GM12878 (cell line): ENCODE results near the gene MTM1. TPM values are rescaled to one million over a fixed set of nuclear protein-coding genes. Genes with fewer than 3 reads are reported as not detected.

Experiments
- ATAC-seq: fragments of 200-7000 bp; cut with Tn5 transposase; 3 replicates; pipeline ENCODE4 v1.9.1; 2020; ENCODE audit warnings: mild to moderate bottlenecking, moderate library complexity
- BruUV-seq: library from RNA; stranded (reverse); fragments of 400-500 nt; replicated peaks from 2 replicates; lab custom pipeline; 2021; lab: Mats Ljungman, UMichigan
- CTCF ChIA-PET: fragments of 300-600 bp; sonication (Branson Sonifier 250); formaldehyde crosslinking; extraction: SDS; loops from one replicate; lab custom pipeline; 2021; ENCODE audit warnings: inconsistent platforms; lab: Yijun Ruan, JAX
- POLR2A ChIA-PET: fragments of 350-600 bp; formaldehyde crosslinking; extraction: SDS; loops from one replicate; lab custom pipeline; 2021; ENCODE audit warnings: inconsistent platforms; lab: Charles Lee
- RAD21 ChIA-PET: fragments of 300-600 bp; sonication (Branson Sonifier 250); formaldehyde crosslinking; loops from one replicate; lab custom pipeline; 2023; ENCODE audit warnings: antibody characterized with exemption; ENCODE audit not compliant: unreplicated experiment; lab: Charles Lee
- SMC1A ChIA-PET: fragments of 300-600 bp; sonication (Branson Sonifier 250); formaldehyde crosslinking; loops from one replicate; lab custom pipeline; 2023; ENCODE audit not compliant: unreplicated experiment, uncharacterized antibody; lab: Charles Lee
- DNase-seq: peaks from one replicate; pipeline ENCODE4 v3.0.0-alpha.2; 2011; ENCODE audit warnings: low read depth, low spot score
- FAIRE-seq: peaks from 3 replicates; lab custom pipeline; 2011; peaks lifted over from hg19 to GRCh38; lab: Jason Lieb, UNC
- H2AFZ ChIP-seq: 2 replicates; pipeline ENCODE4 v1.6.0; 2011; ENCODE audit warnings: low read depth, low read length, control low read depth; ENCODE audit not compliant: control insufficient read depth
- H3K27ac ChIP-seq: 2 replicates; pipeline ENCODE4 v1.5.1; 2011; ENCODE audit warnings: control low read depth; ENCODE audit not compliant: control insufficient read depth, insufficient read depth
- H3K27me3 ChIP-seq, 2 experiments: replicated peaks in 1 of 2; 2 replicates each; pipeline versions ENCODE4 v1.6.0 to v1.6.1; 2011; ENCODE audit warnings: low read length in 1 of 2; ENCODE audit not compliant: control insufficient read depth in 2 of 2, insufficient read depth in 2 of 2
- H3K36me3 ChIP-seq, 2 experiments: 2 replicates each; pipeline ENCODE4 v1.5.1; 2011; ENCODE audit warnings: low read length in 1 of 2; ENCODE audit not compliant: control insufficient read depth in 2 of 2, insufficient read depth in 2 of 2
- H3K4me1 ChIP-seq: 2 replicates; pipeline ENCODE4 v1.6.1; 2011; ENCODE audit warnings: mild to moderate bottlenecking, low read length, moderate library complexity, mixed read lengths; ENCODE audit not compliant: control insufficient read depth, insufficient read depth
- H3K4me2 ChIP-seq: 2 replicates; pipeline ENCODE4 v1.6.0; 2011; ENCODE audit warnings: control low read depth; ENCODE audit not compliant: control insufficient read depth, insufficient read depth
- H3K4me3 ChIP-seq: fragments of 200-600 bp; sonication (generic); 2 replicates; pipeline ENCODE4 v1.5.1; 2016
- H3K79me2 ChIP-seq: 2 replicates; pipeline ENCODE4 v1.6.0; 2011; ENCODE audit warnings: low read length; ENCODE audit not compliant: control insufficient read depth, insufficient read depth
- H3K9ac ChIP-seq: 2 replicates; pipeline ENCODE4 v1.8.0; 2011; ENCODE audit warnings: low read length, control low read depth, mixed read lengths; ENCODE audit not compliant: control insufficient read depth, insufficient read depth
- H3K9me3 ChIP-seq: replicated peaks from 3 replicates; pipeline ENCODE4 v1.5.1; 2011; ENCODE audit warnings: mild to moderate bottlenecking, low read length; ENCODE audit not compliant: control insufficient read depth, insufficient read depth
- H4K20me1 ChIP-seq: 2 replicates; pipeline ENCODE4 v1.6.0; 2011; ENCODE audit not compliant: control insufficient read depth, insufficient read depth
- BHLHE40 ChIP-seq, 2 experiments: fragments of 450-650 bp in 1 of 2; IDR thresholded peaks; 2 replicates each; pipeline ENCODE4 v1.6.1; 2011 to 2017; ENCODE audit warnings: low read depth in 2 of 2, borderline replicate concordance in 1 of 2, improper control_type of control experiment in 1 of 2, low read length in 1 of 2, mild to moderate bottlenecking in 1 of 2
- EP300 ChIP-seq, 2 experiments: fragments of 150-350 bp in 1 of 2; IDR thresholded peaks; 2 replicates each; pipeline ENCODE4 v1.6.1; 2011 to 2012; ENCODE audit warnings: low read depth in 2 of 2, low read length in 2 of 2, borderline replicate concordance in 1 of 2, improper control_type of control experiment in 1 of 2, inconsistent platforms in 1 of 2; ENCODE audit not compliant: control insufficient read depth in 1 of 2
- GABPA ChIP-seq: IDR thresholded peaks from 2 replicates; pipeline ENCODE4 v1.6.1; 2014; ENCODE audit warnings: antibody characterized with exemption, low read depth, mild to moderate bottlenecking, inconsistent platforms
- JUND ChIP-seq: IDR thresholded peaks from 2 replicates; pipeline ENCODE4 v1.6.1; 2012; ENCODE audit warnings: low read depth, mild to moderate bottlenecking, low read length, improper control_type of control experiment, moderate library complexity
- MEF2A ChIP-seq: IDR thresholded peaks from 2 replicates; pipeline ENCODE4 v1.6.1; 2011; ENCODE audit warnings: low read depth, mild to moderate bottlenecking, low read length, moderate library complexity; ENCODE audit not compliant: insufficient read depth
- RBBP5 ChIP-seq: fragments of 200-600 bp; sonication (generic); conservative IDR thresholded peaks from 2 replicates; pipeline ENCODE4 v1.6.1; 2016
- SUPT20H ChIP-seq: IDR thresholded peaks from 2 replicates; pipeline ENCODE4 v1.6.1; 2011; ENCODE audit warnings: low read depth, mild to moderate bottlenecking, low read length, moderate library complexity, borderline replicate concordance; ENCODE audit not compliant: control insufficient read depth
- ZNF217 ChIP-seq: fragments of 450-650 bp; IDR thresholded peaks from 2 replicates; pipeline ENCODE4 v1.6.1; 2017; ENCODE audit warnings: antibody characterized with exemption, mild to moderate bottlenecking
- WGBS: methylation state at CpG from one replicate; pipeline ENCODE4 v1.1.6; 2016; ENCODE audit warnings: low lambda C conversion rate; ENCODE audit not compliant: insufficient replicate concordance, insufficient coverage; ENCODE audit errors: missing lambda C conversion rate; 5-methylcytosine and 5-hydroxymethylcytosine counted together
- in situ Hi-C: fragments of 300-500 bp; cut with MboI; formaldehyde crosslinking; loops from 9 replicates; pipeline ENCODE4 v1.14.3; 2018; ENCODE audit warnings: mixed read lengths
- intact Hi-C: fragments of 100-400 bp; cut with micrococcal nuclease; formaldehyde crosslinking; loops from one replicate; pipeline ENCODE4 v1.14.2; 2022; ENCODE audit not compliant: unreplicated experiment
- polyA plus RNA-seq, 11 experiments: library from polyadenylated mRNA; depleted of rRNA in 4 of 11; unstranded in 6 of 11; stranded (reverse) in 5 of 11; fragments of >200 nt; fragmentation: Nextera tagmentation in 4 of 11; fragmentation: Illumina TruSeq in 1 of 11; extraction: Ambion mirVana in 4 of 11; extraction: Trizol in 1 of 11; gene quantifications; 1 replicate in 1 of 11; 2 replicates in 10 of 11; pipeline versions ENCODE4 v1.2.1 to v1.2.3, GENCODE V29; 2011 to 2016; ENCODE audit warnings: inconsistent platforms in 2 of 11, missing spikeins in 2 of 11, low read depth in 1 of 11
- total RNA-seq, 4 experiments: library from RNA; depleted of rRNA in 3 of 4; stranded (reverse); fragments of >200 nt in 3 of 4; fragmentation: Illumina TruSeq in 1 of 4; extraction: Trizol in 1 of 4; gene quantifications; 2 replicates each; pipeline versions ENCODE4 v1.2.1 to v1.2.3, GENCODE V29; 2013 to 2021
- TF ChIP-seq, protein P1 (sequence below): fragments of 450-650 bp; formaldehyde crosslinking; IDR thresholded peaks from 2 replicates; pipeline ENCODE4 v1.4.0; 2022; ENCODE audit warnings: mild to moderate bottlenecking, moderate library complexity
- TF ChIP-seq, protein P2 (sequence below): fragments of 450-650 bp; IDR thresholded peaks from 2 replicates; pipeline ENCODE4 v1.6.1; 2017; ENCODE audit warnings: mild to moderate bottlenecking, moderate library complexity
- TF ChIP-seq, protein P3 (sequence below): fragments of 450-650 bp; IDR thresholded peaks from 2 replicates; pipeline ENCODE4 v1.6.1; 2017; ENCODE audit warnings: mild to moderate bottlenecking, moderate library complexity

The MTM1 gene
- total and polyA plus RNA-seq, 10 of the 15 experiments (the other 5 are each of a cell fraction or from before 2014, with no cell fraction given) = 3.9 to 13.3 (median 8.4) TPM

DNA sequence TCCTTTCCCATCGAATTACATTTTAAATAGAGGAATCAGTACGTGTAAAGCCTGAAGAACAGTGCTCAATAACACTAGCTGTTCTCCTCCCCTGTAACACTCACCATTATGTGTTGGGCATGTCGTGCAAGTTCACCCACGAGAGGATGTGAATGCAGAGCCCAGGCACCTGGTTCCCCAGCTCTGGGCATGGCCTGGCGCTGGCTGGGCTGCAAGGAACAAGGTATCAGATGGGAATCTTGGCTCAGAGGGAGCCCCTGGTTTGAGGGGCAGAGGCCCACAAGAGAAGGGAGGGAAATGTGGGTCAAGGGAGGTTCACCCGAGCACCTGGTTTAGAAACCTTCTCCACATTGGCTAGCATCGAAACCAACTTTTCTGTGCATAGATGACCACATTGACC lies 41.7 kb upstream of the MTM1 start (continued):
- TF ChIP-seq, protein P1, sequence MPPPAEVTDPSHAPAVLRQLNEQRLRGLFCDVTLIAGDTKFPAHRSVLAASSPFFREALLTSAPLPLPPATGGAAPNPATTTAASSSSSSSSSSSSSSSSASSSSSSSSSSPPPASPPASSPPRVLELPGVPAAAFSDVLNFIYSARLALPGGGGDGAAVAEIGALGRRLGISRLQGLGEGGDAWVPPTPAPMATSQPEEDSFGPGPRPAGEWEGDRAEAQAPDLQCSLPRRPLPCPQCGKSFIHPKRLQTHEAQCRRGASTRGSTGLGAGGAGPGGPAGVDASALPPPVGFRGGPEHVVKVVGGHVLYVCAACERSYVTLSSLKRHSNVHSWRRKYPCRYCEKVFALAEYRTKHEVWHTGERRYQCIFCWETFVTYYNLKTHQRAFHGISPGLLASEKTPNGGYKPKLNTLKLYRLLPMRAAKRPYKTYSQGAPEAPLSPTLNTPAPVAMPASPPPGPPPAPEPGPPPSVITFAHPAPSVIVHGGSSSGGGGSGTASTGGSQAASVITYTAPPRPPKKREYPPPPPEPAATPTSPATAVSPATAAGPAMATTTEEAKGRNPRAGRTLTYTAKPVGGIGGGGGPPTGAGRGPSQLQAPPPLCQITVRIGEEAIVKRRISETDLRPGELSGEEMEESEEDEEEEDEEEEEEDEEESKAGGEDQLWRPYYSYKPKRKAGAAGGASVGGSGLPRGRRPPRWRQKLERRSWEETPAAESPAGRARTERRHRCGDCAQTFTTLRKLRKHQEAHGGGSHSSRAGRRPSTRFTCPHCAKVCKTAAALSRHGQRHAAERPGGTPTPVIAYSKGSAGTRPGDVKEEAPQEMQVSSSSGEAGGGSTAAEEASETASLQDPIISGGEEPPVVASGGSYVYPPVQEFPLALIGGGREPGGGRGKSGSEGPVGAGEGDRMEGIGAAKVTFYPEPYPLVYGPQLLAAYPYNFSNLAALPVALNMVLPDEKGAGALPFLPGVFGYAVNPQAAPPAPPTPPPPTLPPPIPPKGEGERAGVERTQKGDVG = no peak
- no peak for TF ChIP-seq SUPT20H
- no peak for TF ChIP-seq JUND
- TF ChIP-seq GABPA = no peak
- TF ChIP-seq RBBP5 = no peak
- no peak for TF ChIP-seq MEF2A
- TF ChIP-seq, all 136 proteins: peak for 0

DNA sequence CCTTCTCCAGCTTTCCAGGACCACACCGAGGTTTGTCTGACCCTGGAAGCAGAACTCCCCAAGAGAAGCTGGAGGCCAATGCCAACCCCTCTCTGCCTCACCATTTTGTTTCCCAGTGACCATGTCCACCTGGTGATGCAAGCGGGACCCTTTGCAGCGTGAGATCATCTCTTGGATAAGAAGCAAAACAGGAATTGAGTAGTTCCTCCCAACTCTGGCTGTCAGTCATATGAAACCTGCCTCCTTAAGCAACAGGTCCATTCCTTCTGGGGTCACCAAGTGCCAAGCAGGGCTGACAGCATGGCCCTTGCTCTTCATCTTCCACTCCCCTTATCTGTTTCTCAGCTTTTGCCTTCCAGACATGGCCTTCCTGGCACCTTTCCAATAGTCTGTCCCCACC lies 41.3 kb upstream of the MTM1 start:
- SMC1A ChIA-PET = interaction anchor here (0.6 kb wide), 1 partner anchor 143 kb away, joined by 3 read pairs; no protein-coding TSS in a partner anchor
- 2% methylated on average over 3 of the region's 3 CpGs for WGBS
- Histone ChIP-seq H3K9me3 (no peaks in the 10 kb centered on the region; the same call in 2 of the 3 replicates), H2AFZ (no peak overlapping the region), H3K79me2 (no peaks in the 10 kb centered on the region), H3K27ac (no peak overlapping the region), H3K9ac (no peak overlapping the region), H3K4me1 (no peaks in the 10 kb centered on the region), H3K27me3 (no peaks in the 10 kb centered on the region; a peak in 1 of 4 replicates), H4K20me1 (no peaks in the 10 kb centered on the region), H3K4me3 (no peak overlapping the region), H3K36me3 (no peaks in the 10 kb centered on the region), H3K4me2 (no peak overlapping the region)
- in situ Hi-C loops = no loop called here
- no peak for ATAC-seq
- no TSS peak for BruUV-seq
- DNase-seq = no peak
- intact Hi-C loops = no loop called here
- RAD21 ChIA-PET = no interaction called here
- POLR2A ChIA-PET = no interaction called here
- no peak for FAIRE-seq
- CTCF ChIA-PET = no interaction called here
- TF ChIP-seq, protein P2, sequence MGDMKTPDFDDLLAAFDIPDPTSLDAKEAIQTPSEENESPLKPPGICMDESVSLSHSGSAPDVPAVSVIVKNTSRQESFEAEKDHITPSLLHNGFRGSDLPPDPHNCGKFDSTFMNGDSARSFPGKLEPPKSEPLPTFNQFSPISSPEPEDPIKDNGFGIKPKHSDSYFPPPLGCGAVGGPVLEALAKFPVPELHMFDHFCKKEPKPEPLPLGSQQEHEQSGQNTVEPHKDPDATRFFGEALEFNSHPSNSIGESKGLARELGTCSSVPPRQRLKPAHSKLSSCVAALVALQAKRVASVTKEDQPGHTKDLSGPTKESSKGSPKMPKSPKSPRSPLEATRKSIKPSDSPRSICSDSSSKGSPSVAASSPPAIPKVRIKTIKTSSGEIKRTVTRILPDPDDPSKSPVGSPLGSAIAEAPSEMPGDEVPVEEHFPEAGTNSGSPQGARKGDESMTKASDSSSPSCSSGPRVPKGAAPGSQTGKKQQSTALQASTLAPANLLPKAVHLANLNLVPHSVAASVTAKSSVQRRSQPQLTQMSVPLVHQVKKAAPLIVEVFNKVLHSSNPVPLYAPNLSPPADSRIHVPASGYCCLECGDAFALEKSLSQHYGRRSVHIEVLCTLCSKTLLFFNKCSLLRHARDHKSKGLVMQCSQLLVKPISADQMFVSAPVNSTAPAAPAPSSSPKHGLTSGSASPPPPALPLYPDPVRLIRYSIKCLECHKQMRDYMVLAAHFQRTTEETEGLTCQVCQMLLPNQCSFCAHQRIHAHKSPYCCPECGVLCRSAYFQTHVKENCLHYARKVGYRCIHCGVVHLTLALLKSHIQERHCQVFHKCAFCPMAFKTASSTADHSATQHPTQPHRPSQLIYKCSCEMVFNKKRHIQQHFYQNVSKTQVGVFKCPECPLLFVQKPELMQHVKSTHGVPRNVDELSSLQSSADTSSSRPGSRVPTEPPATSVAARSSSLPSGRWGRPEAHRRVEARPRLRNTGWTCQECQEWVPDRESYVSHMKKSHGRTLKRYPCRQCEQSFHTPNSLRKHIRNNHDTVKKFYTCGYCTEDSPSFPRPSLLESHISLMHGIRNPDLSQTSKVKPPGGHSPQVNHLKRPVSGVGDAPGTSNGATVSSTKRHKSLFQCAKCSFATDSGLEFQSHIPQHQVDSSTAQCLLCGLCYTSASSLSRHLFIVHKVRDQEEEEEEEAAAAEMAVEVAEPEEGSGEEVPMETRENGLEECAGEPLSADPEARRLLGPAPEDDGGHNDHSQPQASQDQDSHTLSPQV = no peak
- no peak for TF ChIP-seq ZNF217
- no peak for TF ChIP-seq BHLHE40 (IDR thresholded peaks at IDR 0.05; ENCODE audit: borderline replicate concordance in 1 of 2, low read depth in 2 of 2, low read length in 1 of 2)
- TF ChIP-seq, protein P3, sequence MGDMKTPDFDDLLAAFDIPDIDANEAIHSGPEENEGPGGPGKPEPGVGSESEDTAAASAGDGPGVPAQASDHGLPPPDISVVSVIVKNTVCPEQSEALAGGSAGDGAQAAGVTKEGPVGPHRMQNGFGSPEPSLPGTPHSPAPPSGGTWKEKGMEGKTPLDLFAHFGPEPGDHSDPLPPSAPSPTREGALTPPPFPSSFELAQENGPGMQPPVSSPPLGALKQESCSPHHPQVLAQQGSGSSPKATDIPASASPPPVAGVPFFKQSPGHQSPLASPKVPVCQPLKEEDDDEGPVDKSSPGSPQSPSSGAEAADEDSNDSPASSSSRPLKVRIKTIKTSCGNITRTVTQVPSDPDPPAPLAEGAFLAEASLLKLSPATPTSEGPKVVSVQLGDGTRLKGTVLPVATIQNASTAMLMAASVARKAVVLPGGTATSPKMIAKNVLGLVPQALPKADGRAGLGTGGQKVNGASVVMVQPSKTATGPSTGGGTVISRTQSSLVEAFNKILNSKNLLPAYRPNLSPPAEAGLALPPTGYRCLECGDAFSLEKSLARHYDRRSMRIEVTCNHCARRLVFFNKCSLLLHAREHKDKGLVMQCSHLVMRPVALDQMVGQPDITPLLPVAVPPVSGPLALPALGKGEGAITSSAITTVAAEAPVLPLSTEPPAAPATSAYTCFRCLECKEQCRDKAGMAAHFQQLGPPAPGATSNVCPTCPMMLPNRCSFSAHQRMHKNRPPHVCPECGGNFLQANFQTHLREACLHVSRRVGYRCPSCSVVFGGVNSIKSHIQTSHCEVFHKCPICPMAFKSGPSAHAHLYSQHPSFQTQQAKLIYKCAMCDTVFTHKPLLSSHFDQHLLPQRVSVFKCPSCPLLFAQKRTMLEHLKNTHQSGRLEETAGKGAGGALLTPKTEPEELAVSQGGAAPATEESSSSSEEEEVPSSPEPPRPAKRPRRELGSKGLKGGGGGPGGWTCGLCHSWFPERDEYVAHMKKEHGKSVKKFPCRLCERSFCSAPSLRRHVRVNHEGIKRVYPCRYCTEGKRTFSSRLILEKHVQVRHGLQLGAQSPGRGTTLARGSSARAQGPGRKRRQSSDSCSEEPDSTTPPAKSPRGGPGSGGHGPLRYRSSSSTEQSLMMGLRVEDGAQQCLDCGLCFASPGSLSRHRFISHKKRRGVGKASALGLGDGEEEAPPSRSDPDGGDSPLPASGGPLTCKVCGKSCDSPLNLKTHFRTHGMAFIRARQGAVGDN = no peak
- no peak for TF ChIP-seq EP300 (IDR thresholded peaks at IDR 0.05; ENCODE audit: borderline replicate concordance in 1 of 2, control insufficient read depth in 1 of 2, low read depth in 2 of 2, low read length in 2 of 2)
